HepG2 (cell line): ENCODE results near the gene MTMR10. TPM values are rescaled to one million over a fixed set of nuclear protein-coding genes. Genes with fewer than 3 reads are reported as not detected.

ENCODE experiments used
- CBFB ChIP-seq: sonication (generic); formaldehyde crosslinking; IDR thresholded peaks from 2 replicates; pipeline ENCODE4 v1.4.0; 2020; ENCODE audit warnings: missing genetic modification reagents
- CEBPG ChIP-seq: IDR thresholded peaks from 2 replicates; pipeline ENCODE4 v1.6.1; 2016
- DMAP1 ChIP-seq: IDR thresholded peaks from 2 replicates; pipeline ENCODE4 v1.6.1; 2016
- ETV6 ChIP-seq: sonication (generic); formaldehyde crosslinking; conservative IDR thresholded peaks from 2 replicates; pipeline ENCODE4 v1.4.0; 2020; ENCODE audit warnings: missing genetic modification reagents
- FOXK1 ChIP-seq: sonication (generic); formaldehyde crosslinking; IDR thresholded peaks from 2 replicates; pipeline ENCODE4 v1.4.0; 2020; ENCODE audit warnings: low read depth, missing genetic modification reagents, borderline replicate concordance
- SKI ChIP-seq: fragments of 450-650 bp; IDR thresholded peaks from one replicate; pipeline ENCODE4 v1.6.1; 2018; ENCODE audit warnings: mild to moderate bottlenecking; ENCODE audit not compliant: partially characterized antibody
- TBX2 ChIP-seq: sonication (generic); formaldehyde crosslinking; IDR thresholded peaks from 2 replicates; pipeline ENCODE4 v1.5.0; 2020; ENCODE audit warnings: missing genetic modification reagents, mild to moderate bottlenecking, borderline replicate concordance
- TMF1 ChIP-seq: sonication (generic); formaldehyde crosslinking; IDR thresholded peaks from 2 replicates; pipeline ENCODE4 v1.8.1; 2022; ENCODE audit warnings: low read depth, missing genetic modification reagents
- TOPORS ChIP-seq: sonication (generic); formaldehyde crosslinking; IDR thresholded peaks from 2 replicates; pipeline ENCODE4 v1.8.0; 2023; ENCODE audit warnings: mild to moderate bottlenecking, missing genetic modification reagents
- YEATS2 ChIP-seq: sonication (generic); formaldehyde crosslinking; IDR thresholded peaks from 2 replicates; pipeline ENCODE4 v1.4.0; 2020; ENCODE audit warnings: missing genetic modification reagents, borderline replicate concordance
- ZFP36L1 ChIP-seq: sonication (generic); formaldehyde crosslinking; IDR thresholded peaks from 2 replicates; pipeline ENCODE4 v1.8.0; 2022; ENCODE audit warnings: mild to moderate bottlenecking, missing genetic modification reagents, moderate library complexity
- ZNF224 ChIP-seq: sonication (generic); formaldehyde crosslinking; IDR thresholded peaks from 2 replicates; pipeline ENCODE4 v1.5.0; 2020; ENCODE audit warnings: mild to moderate bottlenecking, missing genetic modification reagents
- ZNF225 ChIP-seq: sonication (generic); formaldehyde crosslinking; IDR thresholded peaks from 2 replicates; pipeline ENCODE4 v1.4.0; 2020; ENCODE audit warnings: mild to moderate bottlenecking, missing genetic modification reagents
- ZNF232 ChIP-seq: sonication (generic); formaldehyde crosslinking; IDR thresholded peaks from 2 replicates; pipeline ENCODE4 v1.4.0; 2020; ENCODE audit warnings: missing genetic modification reagents, borderline replicate concordance
- ZNF24 ChIP-seq: fragments of 450-650 bp; IDR thresholded peaks from 2 replicates; pipeline ENCODE4 v1.6.1; 2017; ENCODE audit warnings: antibody characterized with exemption, mild to moderate bottlenecking
- ZNF468 ChIP-seq: sonication (generic); formaldehyde crosslinking; IDR thresholded peaks from 2 replicates; pipeline ENCODE4 v1.8.0; 2022; ENCODE audit warnings: mild to moderate bottlenecking, moderate library complexity, missing genetic modification reagents
- ZNF543 ChIP-seq: sonication (generic); formaldehyde crosslinking; IDR thresholded peaks from 2 replicates; pipeline ENCODE4 v1.4.0; 2020; ENCODE audit warnings: mild to moderate bottlenecking, missing genetic modification reagents
- ZNF615 ChIP-seq: sonication (generic); formaldehyde crosslinking; IDR thresholded peaks from 2 replicates; pipeline ENCODE4 v1.5.0; 2020; ENCODE audit warnings: mild to moderate bottlenecking, missing genetic modification reagents, borderline replicate concordance
- ZNF83 ChIP-seq: sonication (generic); formaldehyde crosslinking; IDR thresholded peaks from 2 replicates; pipeline ENCODE4 v1.4.0; 2020; ENCODE audit warnings: missing genetic modification reagents, mild to moderate bottlenecking, borderline replicate concordance
- ZSCAN9 ChIP-seq: IDR thresholded peaks from 2 replicates; pipeline ENCODE4 v1.6.1; 2016; ENCODE audit warnings: borderline replicate concordance
- polyA plus RNA-seq, 8 experiments: library from polyadenylated mRNA; depleted of rRNA in 3 of 8; stranded (reverse) in 7 of 8; unstranded in 1 of 8; fragments of >200 nt; fragmentation: Illumina TruSeq in 4 of 8; extraction: Trizol in 4 of 8; gene quantifications; 2 replicates each; pipeline versions ENCODE4 v1.2.1 to v1.2.3, GENCODE V29; 2011 to 2016; ENCODE audit warnings: low read depth in 4 of 8, missing spikeins in 1 of 8, mixed read lengths in 1 of 8; ENCODE audit not compliant: insufficient read depth in 1 of 8
- total RNA-seq, 5 experiments: library from RNA; depleted of rRNA; stranded (reverse); fragments of >200 nt; fragmentation: Illumina TruSeq; extraction: Trizol; gene quantifications; 2 replicates each; pipeline ENCODE4 v1.2.3, GENCODE V29; 2016; ENCODE audit warnings: low read depth in 1 of 5
- TF ChIP-seq, protein P1 (sequence below): sonication (generic); formaldehyde crosslinking; IDR thresholded peaks from 2 replicates; pipeline ENCODE4 v1.9.0; 2021; ENCODE audit warnings: missing genetic modification reagents, mild to moderate bottlenecking, borderline replicate concordance
- TF ChIP-seq, protein P2 (sequence below): sonication (generic); formaldehyde crosslinking; IDR thresholded peaks from 2 replicates; pipeline ENCODE4 v1.8.1; 2023; ENCODE audit warnings: mild to moderate bottlenecking, missing genetic modification reagents
- TF ChIP-seq, protein P3 (sequence below): sonication (generic); formaldehyde crosslinking; IDR thresholded peaks from 2 replicates; pipeline ENCODE4 v1.4.0; 2020; ENCODE audit warnings: missing genetic modification reagents, borderline replicate concordance
- TF ChIP-seq, protein P4 (sequence below): sonication (generic); formaldehyde crosslinking; IDR thresholded peaks from 2 replicates; pipeline ENCODE4 v1.5.1; 2020; ENCODE audit warnings: mild to moderate bottlenecking, missing genetic modification reagents, borderline replicate concordance
- TF ChIP-seq, protein P5 (sequence below): sonication (generic); formaldehyde crosslinking; IDR thresholded peaks from 2 replicates; pipeline ENCODE4 v1.4.0; 2020; ENCODE audit warnings: mild to moderate bottlenecking, low read depth, missing genetic modification reagents

MTMR10 gene
- total and polyA plus RNA-seq, 2 of the 13 experiments (the other 11 are each of a cell fraction or from before 2014, with no cell fraction given): 10.2 to 17.4 TPM

DNA sequence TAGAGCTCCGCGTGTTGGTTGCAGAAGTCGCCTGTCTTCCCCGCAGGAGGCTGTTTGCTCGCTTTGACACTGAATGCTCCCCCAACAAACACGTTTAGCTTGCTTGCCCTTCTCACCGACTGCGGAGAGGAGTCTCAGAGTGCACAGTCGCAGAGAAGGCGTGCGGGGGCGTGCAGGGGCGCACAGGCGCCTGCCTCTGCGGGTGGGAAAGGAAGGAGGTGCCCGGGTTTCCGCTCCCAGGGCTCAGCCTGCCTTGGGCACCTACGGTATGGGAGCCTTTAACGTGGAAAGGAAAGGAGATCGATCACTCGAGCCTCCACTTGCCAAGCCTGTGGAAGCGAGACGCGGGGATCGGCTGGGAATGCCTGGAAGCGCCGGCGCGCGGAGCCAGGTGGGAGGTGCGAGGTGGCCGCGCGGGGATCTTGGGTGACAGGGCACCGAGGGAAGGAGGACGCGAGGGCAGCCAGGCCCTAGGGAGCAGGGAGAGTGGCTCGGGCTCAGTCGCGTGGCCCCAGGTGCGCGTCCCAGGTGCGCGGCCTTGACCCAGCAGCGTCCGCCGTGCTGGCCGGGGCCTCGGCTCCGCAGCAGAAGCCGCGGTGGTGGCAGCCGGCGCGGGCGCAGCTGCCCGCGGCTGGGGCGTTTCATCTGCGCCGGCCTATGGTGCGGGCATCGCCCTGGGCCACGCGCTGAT is 87.8 kb downstream of the MTMR10 start, which contains the start of gene FAN1 (continued):
- TF ChIP-seq TMF1 (CRISPR knock-in tag) (0 out of 2 replicates have a peak, but pooled peaks have one; percentile 55), CBFB (CRISPR knock-in tag) (peak; percentile 83; the same call in 1 of the 2 replicates), ZNF232 (peak; percentile 71; the same call in 1 of the 2 replicates), ZNF468 (CRISPR knock-in tag) (0 out of 2 replicates have a peak, but pooled peaks have one; percentile 53), SKI (peak; percentile 11), ZNF24 (no peak), ZNF83 (CRISPR knock-in tag) (peak; percentile 91; the same call in 1 of the 2 replicates), ZNF543 (CRISPR knock-in tag) (no peak; the same call in none of the 2 replicates), ZNF224 (CRISPR knock-in tag) (0 out of 2 replicates have a peak, but pooled peaks have one; percentile 24), ETV6 (CRISPR knock-in tag) (peak; percentile 89), ZNF225 (CRISPR knock-in tag) (peak; percentile 85; the same call in 1 of the 2 replicates), FOXK1 (peak; percentile 87), CEBPG (CRISPR knock-in tag) (no peak), ZNF615 (no peak), TOPORS (CRISPR knock-in tag) (no peak), TBX2 (peak; percentile 92), YEATS2 (CRISPR knock-in tag) (peak; percentile 84; the same call in 1 of the 2 replicates), ZSCAN9 (CRISPR knock-in tag) (peak; percentile 74), DMAP1 (peak; percentile 85), ZFP36L1 (CRISPR knock-in tag) (no peak)
- TF ChIP-seq, protein P1, sequence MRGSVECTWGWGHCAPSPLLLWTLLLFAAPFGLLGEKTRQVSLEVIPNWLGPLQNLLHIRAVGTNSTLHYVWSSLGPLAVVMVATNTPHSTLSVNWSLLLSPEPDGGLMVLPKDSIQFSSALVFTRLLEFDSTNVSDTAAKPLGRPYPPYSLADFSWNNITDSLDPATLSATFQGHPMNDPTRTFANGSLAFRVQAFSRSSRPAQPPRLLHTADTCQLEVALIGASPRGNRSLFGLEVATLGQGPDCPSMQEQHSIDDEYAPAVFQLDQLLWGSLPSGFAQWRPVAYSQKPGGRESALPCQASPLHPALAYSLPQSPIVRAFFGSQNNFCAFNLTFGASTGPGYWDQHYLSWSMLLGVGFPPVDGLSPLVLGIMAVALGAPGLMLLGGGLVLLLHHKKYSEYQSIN (CRISPR knock-in tag): no peak
- TF ChIP-seq, protein P2, sequence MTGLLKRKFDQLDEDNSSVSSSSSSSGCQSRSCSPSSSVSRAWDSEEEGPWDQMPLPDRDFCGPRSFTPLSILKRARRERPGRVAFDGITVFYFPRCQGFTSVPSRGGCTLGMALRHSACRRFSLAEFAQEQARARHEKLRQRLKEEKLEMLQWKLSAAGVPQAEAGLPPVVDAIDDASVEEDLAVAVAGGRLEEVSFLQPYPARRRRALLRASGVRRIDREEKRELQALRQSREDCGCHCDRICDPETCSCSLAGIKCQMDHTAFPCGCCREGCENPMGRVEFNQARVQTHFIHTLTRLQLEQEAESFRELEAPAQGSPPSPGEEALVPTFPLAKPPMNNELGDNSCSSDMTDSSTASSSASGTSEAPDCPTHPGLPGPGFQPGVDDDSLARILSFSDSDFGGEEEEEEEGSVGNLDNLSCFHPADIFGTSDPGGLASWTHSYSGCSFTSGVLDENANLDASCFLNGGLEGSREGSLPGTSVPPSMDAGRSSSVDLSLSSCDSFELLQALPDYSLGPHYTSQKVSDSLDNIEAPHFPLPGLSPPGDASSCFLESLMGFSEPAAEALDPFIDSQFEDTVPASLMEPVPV (CRISPR knock-in tag): no peak
- TF ChIP-seq, protein P3, sequence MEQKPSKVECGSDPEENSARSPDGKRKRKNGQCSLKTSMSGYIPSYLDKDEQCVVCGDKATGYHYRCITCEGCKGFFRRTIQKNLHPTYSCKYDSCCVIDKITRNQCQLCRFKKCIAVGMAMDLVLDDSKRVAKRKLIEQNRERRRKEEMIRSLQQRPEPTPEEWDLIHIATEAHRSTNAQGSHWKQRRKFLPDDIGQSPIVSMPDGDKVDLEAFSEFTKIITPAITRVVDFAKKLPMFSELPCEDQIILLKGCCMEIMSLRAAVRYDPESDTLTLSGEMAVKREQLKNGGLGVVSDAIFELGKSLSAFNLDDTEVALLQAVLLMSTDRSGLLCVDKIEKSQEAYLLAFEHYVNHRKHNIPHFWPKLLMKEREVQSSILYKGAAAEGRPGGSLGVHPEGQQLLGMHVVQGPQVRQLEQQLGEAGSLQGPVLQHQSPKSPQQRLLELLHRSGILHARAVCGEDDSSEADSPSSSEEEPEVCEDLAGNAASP (CRISPR knock-in tag): no peak; the same call in none of the 2 replicates
- TF ChIP-seq, protein P4, sequence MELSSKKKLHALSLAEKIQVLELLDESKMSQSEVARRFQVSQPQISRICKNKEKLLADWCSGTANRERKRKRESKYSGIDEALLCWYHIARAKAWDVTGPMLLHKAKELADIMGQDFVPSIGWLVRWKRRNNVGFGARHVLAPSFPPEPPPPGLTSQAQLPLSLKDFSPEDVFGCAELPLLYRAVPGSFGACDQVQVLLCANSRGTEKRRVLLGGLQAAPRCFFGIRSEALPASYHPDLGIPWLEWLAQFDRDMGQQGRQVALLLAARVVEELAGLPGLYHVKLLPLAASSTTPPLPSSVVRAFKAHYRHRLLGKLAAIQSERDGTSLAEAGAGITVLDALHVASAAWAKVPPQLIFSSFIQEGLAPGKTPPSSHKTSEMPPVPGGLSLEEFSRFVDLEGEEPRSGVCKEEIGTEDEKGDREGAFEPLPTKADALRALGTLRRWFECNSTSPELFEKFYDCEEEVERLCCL (CRISPR knock-in tag): peak; percentile 57; the same call in 1 of the 2 replicates
- TF ChIP-seq, protein P5, sequence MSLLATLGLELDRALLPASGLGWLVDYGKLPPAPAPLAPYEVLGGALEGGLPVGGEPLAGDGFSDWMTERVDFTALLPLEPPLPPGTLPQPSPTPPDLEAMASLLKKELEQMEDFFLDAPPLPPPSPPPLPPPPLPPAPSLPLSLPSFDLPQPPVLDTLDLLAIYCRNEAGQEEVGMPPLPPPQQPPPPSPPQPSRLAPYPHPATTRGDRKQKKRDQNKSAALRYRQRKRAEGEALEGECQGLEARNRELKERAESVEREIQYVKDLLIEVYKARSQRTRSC (CRISPR knock-in tag): no peak
